K562 (cell line): Measurements from ENCODE around the gene CXCR6. TPM values are rescaled to one million over a fixed set of nuclear protein-coding genes. Genes with fewer than 3 reads are reported as not detected.

Source experiments
- ATAC-seq: fragments of 200-7000 bp; cut with Tn5 transposase; 3 replicates; pipeline ENCODE4 v1.9.1; 2020; ENCODE audit warnings: moderate library complexity
- BruUV-seq: library from RNA; stranded (reverse); fragments of 400-500 nt; replicated peaks from 2 replicates; lab custom pipeline; 2021; lab: Mats Ljungman, UMichigan
- CTCF ChIA-PET: fragments of 300-600 bp; formaldehyde crosslinking; extraction: SDS; loops from one replicate; lab custom pipeline; 2021; ENCODE audit warnings: low intra/inter-chr PET ratio; lab: Yijun Ruan, JAX
- POLR2A ChIA-PET: fragments of 300-600, 350-650 bp; sonication (Branson Sonifier 250); formaldehyde crosslinking; extraction: SDS; loops from one replicate; lab custom pipeline; 2021; ENCODE audit warnings: antibody characterized with exemption, inconsistent platforms; lab: Yijun Ruan, JAX
- DNase-seq, 4 experiments: peaks; one replicate each; pipeline versions ENCODE4 v3.0.0 to v3.0.0-alpha.2; 2011 to 2018; ENCODE audit warnings: low spot score in 3 of 4, mixed read lengths in 3 of 4; ENCODE audit errors: extremely low read depth in 1 of 4
- FAIRE-seq: peaks from 2 replicates; lab custom pipeline; 2011; peaks lifted over from hg19 to GRCh38; lab: Jason Lieb, UNC
- H2AFZ ChIP-seq: 2 replicates; pipeline ENCODE4 v1.6.0; 2011; ENCODE audit warnings: low read depth, low read length, control low read depth, inconsistent platforms
- H3K27ac ChIP-seq: fragments of 200-600 bp; 3 replicates; pipeline ENCODE4 v1.8.0; 2011; ENCODE audit warnings: low read depth, mild to moderate bottlenecking, control low read depth, inconsistent platforms, low read length, moderate library complexity, mixed read lengths; ENCODE audit errors: extremely low read depth
- H3K27me3 ChIP-seq, 2 experiments: fragments of 300-600 bp in 1 of 2; 2 replicates in 1 of 2; 3 replicates in 1 of 2; pipeline versions ENCODE4 v1.6.0 to v1.8.0; 2011; ENCODE audit warnings: inconsistent platforms in 2 of 2, low read length in 2 of 2, mild to moderate bottlenecking in 1 of 2, mixed read lengths in 1 of 2, moderate library complexity in 1 of 2; ENCODE audit not compliant: control insufficient read depth in 2 of 2, insufficient read depth in 2 of 2
- H3K36me3 ChIP-seq: fragments of 300-600 bp; 3 replicates; pipeline ENCODE4 v1.8.0; 2011; ENCODE audit warnings: mild to moderate bottlenecking, low read length, inconsistent platforms; ENCODE audit not compliant: control insufficient read depth, insufficient read depth
- H3K4me1 ChIP-seq, 2 experiments: fragments of 200-600 bp in 1 of 2; replicated peaks in 1 of 2; 2 replicates in 1 of 2; 3 replicates in 1 of 2; pipeline versions ENCODE4 v1.5.1 to v1.8.0; 2011; ENCODE audit warnings: inconsistent platforms in 2 of 2, low read length in 2 of 2, mild to moderate bottlenecking in 1 of 2, mixed read lengths in 1 of 2, moderate library complexity in 1 of 2; ENCODE audit not compliant: control insufficient read depth in 2 of 2, insufficient read depth in 2 of 2
- H3K4me2 ChIP-seq: 2 replicates; pipeline ENCODE4 v1.6.1; 2011; ENCODE audit warnings: low read length, control low read depth, inconsistent platforms, mixed read lengths; ENCODE audit not compliant: insufficient read depth
- H3K4me3 ChIP-seq: fragments of 200-600 bp; sonication (generic), shearing (Covaris generic); 2 replicates; pipeline ENCODE4 v1.5.1; 2016; ENCODE audit warnings: control low read depth, inconsistent platforms
- H3K79me2 ChIP-seq: fragments of 200-600 bp; 3 replicates; pipeline ENCODE4 v1.8.0; 2011; ENCODE audit warnings: low read length, inconsistent platforms; ENCODE audit not compliant: control insufficient read depth, insufficient read depth
- H3K9ac ChIP-seq, 2 experiments: 2 replicates each; pipeline versions ENCODE4 v1.6.0 to v1.6.1; 2011; ENCODE audit warnings: low read depth in 2 of 2, low read length in 2 of 2, control low read depth in 1 of 2, inconsistent platforms in 1 of 2, mild to moderate bottlenecking in 1 of 2, mixed read lengths in 1 of 2; ENCODE audit not compliant: insufficient read depth in 1 of 2
- H3K9me1 ChIP-seq: one replicate; pipeline ENCODE4 v1.6.0; 2011; ENCODE audit warnings: inconsistent platforms, mild to moderate bottlenecking, low read length, moderate library complexity; ENCODE audit not compliant: control insufficient read depth, insufficient read depth
- H3K9me3 ChIP-seq: replicated peaks from 2 replicates; pipeline ENCODE4 v1.5.1; 2011; ENCODE audit warnings: low read depth, low read length, inconsistent platforms; ENCODE audit not compliant: control insufficient read depth, insufficient read depth
- H4K20me1 ChIP-seq: replicated peaks from 2 replicates; pipeline ENCODE4 v1.6.1; 2011; ENCODE audit warnings: low read length, inconsistent platforms, mixed read lengths; ENCODE audit not compliant: control insufficient read depth, insufficient read depth
- E4F1 ChIP-seq: fragments of 250-450 bp; sonication (Bioruptor Pico); IDR thresholded peaks from 2 replicates; pipeline ENCODE4 v1.5.0; 2021; ENCODE audit warnings: mild to moderate bottlenecking, borderline replicate concordance
- ETV6 ChIP-seq, 3 experiments: fragments of 150-350 bp in 1 of 3; sonication (generic) in 1 of 3; formaldehyde crosslinking in 1 of 3; IDR thresholded peaks; 2 replicates each; pipeline versions ENCODE4 v1.6.1 to v1.8.0; 2014 to 2022; ENCODE audit warnings: borderline replicate concordance in 2 of 3, low read depth in 2 of 3, antibody characterized with exemption in 1 of 3, low read length in 1 of 3, mild to moderate bottlenecking in 1 of 3, missing genetic modification reagents in 1 of 3
- HNRNPLL ChIP-seq: fragments of 200-400 bp; formaldehyde crosslinking; IDR thresholded peaks from 2 replicates; pipeline ENCODE4 v1.6.1; 2017; ENCODE audit warnings: low read length, low read depth, mild to moderate bottlenecking; ENCODE audit not compliant: poor library complexity, severe bottlenecking
- KLF6 ChIP-seq: fragments of 250-450 bp; sonication (Bioruptor Pico); IDR thresholded peaks from 2 replicates; pipeline ENCODE4 v1.4.0; 2020; ENCODE audit warnings: mild to moderate bottlenecking, moderate library complexity, borderline replicate concordance
- NEUROD1 ChIP-seq: fragments of 150-350 bp; IDR thresholded peaks from 2 replicates; pipeline ENCODE4 v1.6.1; 2014; ENCODE audit warnings: borderline replicate concordance, low read length, low read depth; ENCODE audit not compliant: partially characterized antibody
- RBFOX2 ChIP-seq: fragments of 200-400 bp; formaldehyde crosslinking; IDR thresholded peaks from 2 replicates; pipeline ENCODE4 v1.6.1; 2017; ENCODE audit warnings: low read depth, mild to moderate bottlenecking, low read length, moderate library complexity
- RHOXF2B ChIP-seq: fragments of 250-450 bp; sonication (Bioruptor Pico); conservative IDR thresholded peaks from 2 replicates; pipeline ENCODE4 v1.5.1; 2021
- ZNF23 ChIP-seq: fragments of 250-450 bp; sonication (Bioruptor Pico); IDR thresholded peaks from 2 replicates; pipeline ENCODE4 v1.4.0; 2020; ENCODE audit warnings: mild to moderate bottlenecking
- ZNF263 ChIP-seq: sonication (generic); formaldehyde crosslinking; IDR thresholded peaks from 2 replicates; pipeline ENCODE4 v1.8.0; 2022; ENCODE audit warnings: mild to moderate bottlenecking, missing genetic modification reagents, borderline replicate concordance
- ZNF583 ChIP-seq: fragments of 250-450 bp; sonication (Bioruptor Pico); IDR thresholded peaks from 2 replicates; pipeline ENCODE4 v1.4.0; 2020
- WGBS: fragments of 100-300 bp; shearing (Covaris generic); methylation state at CpG from one replicate; pipeline ENCODE4 v1.1.6; 2016; ENCODE audit warnings: low coverage, mixed read lengths; ENCODE audit not compliant: insufficient coverage; ENCODE audit errors: missing lambda C conversion rate; 5-methylcytosine and 5-hydroxymethylcytosine counted together
- in situ Hi-C: fragments of 300-500 bp; cut with MboI; formaldehyde crosslinking; loops from 4 replicates; pipeline ENCODE4 v1.15.0; 2018; ENCODE audit warnings: inconsistent platforms, mixed read lengths
- intact Hi-C: fragments of 100-400 bp; cut with micrococcal nuclease; formaldehyde crosslinking; loops from 2 replicates; pipeline ENCODE4 v1.14.2; 2022
- polyA plus RNA-seq, 8 experiments: library from polyadenylated mRNA; depleted of rRNA in 4 of 8; stranded (reverse) in 5 of 8; unstranded in 3 of 8; fragments of >200 nt; fragmentation: Nextera tagmentation in 2 of 8; fragmentation: Illumina TruSeq in 1 of 8; extraction: Ambion mirVana in 2 of 8; extraction: Trizol in 1 of 8; gene quantifications; 2 replicates each; pipeline versions ENCODE4 v1.2.1 to v1.2.3, GENCODE V29; 2011 to 2014; ENCODE audit warnings: inconsistent platforms in 1 of 8, missing spikeins in 1 of 8
- total RNA-seq, 7 experiments: library from RNA; depleted of rRNA in 6 of 7; stranded (reverse); fragments of >200 nt in 6 of 7; fragmentation: Illumina TruSeq in 2 of 7; extraction: Trizol in 2 of 7; gene quantifications; 2 replicates each; pipeline versions ENCODE4 v1.2.1 to v1.2.3, GENCODE V29; 2011 to 2021; ENCODE audit warnings: low replicate concordance in 1 of 7
- TF ChIP-seq, protein P1 (sequence below): sonication (generic); formaldehyde crosslinking; IDR thresholded peaks from 2 replicates; pipeline ENCODE4 v1.8.0; 2022; ENCODE audit warnings: mild to moderate bottlenecking, missing genetic modification reagents
- TF ChIP-seq, protein P2 (sequence below): fragments of 450-650 bp; formaldehyde crosslinking; IDR thresholded peaks from 2 replicates; pipeline ENCODE4 v1.4.0; 2020; ENCODE audit warnings: mild to moderate bottlenecking, moderate library complexity

Gene CXCR6
- total and polyA plus RNA-seq, 9 of the 15 experiments (the other 6 are each of a cell fraction or from before 2014, with no cell fraction given): 0.28 TPM; not detected in 8

GRCh38 chr3:45957586-45957985, 14.3 kb downstream of the CXCR6 start:
- CTCF ChIA-PET: no interaction called here
- no peak overlapping the region for H3K4me2 ChIP-seq
- no peaks in the 10 kb centered on the region for H3K4me1 ChIP-seq
- no peak overlapping the region for H2AFZ ChIP-seq
- no peak overlapping the region for H3K9ac ChIP-seq
- FAIRE-seq (no peak), DNase-seq (no peak), ATAC-seq (no peak)
- in situ Hi-C loops (no loop called here), intact Hi-C loops (no loop called here)
- no TSS peak for BruUV-seq
- peaks cover 3% of the 10 kb centered on the region for H3K9me1 ChIP-seq
- no peaks in the 10 kb centered on the region for H3K9me3 ChIP-seq
- POLR2A ChIA-PET: interaction anchor here (0.5 to 1.8 kb wide), 6 partner anchors 8 to 38 kb away, joined by 3 to 7 read pairs (median 4); no protein-coding TSS in a partner anchor
- no peaks in the 10 kb centered on the region for H3K27me3 ChIP-seq
- H4K20me1 ChIP-seq: no peaks in the 10 kb centered on the region
- H3K36me3 ChIP-seq: peaks cover 98% of the 10 kb centered on the region
- H3K79me2 ChIP-seq: no peaks in the 10 kb centered on the region
- H3K4me3 ChIP-seq: no peak overlapping the region
- H3K27ac ChIP-seq: no peak overlapping the region
- WGBS: 91% methylated on average over 5 of the region's 5 CpGs
- TF ChIP-seq, protein P1, sequence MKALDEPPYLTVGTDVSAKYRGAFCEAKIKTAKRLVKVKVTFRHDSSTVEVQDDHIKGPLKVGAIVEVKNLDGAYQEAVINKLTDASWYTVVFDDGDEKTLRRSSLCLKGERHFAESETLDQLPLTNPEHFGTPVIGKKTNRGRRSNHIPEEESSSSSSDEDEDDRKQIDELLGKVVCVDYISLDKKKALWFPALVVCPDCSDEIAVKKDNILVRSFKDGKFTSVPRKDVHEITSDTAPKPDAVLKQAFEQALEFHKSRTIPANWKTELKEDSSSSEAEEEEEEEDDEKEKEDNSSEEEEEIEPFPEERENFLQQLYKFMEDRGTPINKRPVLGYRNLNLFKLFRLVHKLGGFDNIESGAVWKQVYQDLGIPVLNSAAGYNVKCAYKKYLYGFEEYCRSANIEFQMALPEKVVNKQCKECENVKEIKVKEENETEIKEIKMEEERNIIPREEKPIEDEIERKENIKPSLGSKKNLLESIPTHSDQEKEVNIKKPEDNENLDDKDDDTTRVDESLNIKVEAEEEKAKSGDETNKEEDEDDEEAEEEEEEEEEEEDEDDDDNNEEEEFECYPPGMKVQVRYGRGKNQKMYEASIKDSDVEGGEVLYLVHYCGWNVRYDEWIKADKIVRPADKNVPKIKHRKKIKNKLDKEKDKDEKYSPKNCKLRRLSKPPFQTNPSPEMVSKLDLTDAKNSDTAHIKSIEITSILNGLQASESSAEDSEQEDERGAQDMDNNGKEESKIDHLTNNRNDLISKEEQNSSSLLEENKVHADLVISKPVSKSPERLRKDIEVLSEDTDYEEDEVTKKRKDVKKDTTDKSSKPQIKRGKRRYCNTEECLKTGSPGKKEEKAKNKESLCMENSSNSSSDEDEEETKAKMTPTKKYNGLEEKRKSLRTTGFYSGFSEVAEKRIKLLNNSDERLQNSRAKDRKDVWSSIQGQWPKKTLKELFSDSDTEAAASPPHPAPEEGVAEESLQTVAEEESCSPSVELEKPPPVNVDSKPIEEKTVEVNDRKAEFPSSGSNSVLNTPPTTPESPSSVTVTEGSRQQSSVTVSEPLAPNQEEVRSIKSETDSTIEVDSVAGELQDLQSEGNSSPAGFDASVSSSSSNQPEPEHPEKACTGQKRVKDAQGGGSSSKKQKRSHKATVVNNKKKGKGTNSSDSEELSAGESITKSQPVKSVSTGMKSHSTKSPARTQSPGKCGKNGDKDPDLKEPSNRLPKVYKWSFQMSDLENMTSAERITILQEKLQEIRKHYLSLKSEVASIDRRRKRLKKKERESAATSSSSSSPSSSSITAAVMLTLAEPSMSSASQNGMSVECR (CRISPR knock-in tag): no peak
- no peak for TF ChIP-seq ETV6 (IDR thresholded peaks at IDR 0.05; ENCODE audit: borderline replicate concordance in 1 of 2, low read depth in 2 of 2, low read length in 1 of 2)
- TF ChIP-seq ETV6 (CRISPR knock-in tag; IDR thresholded peaks at IDR 0.05; ENCODE audit: borderline replicate concordance): no peak
- TF ChIP-seq RBFOX2: no peak
- no peak for TF ChIP-seq E4F1 (CRISPR knock-in tag)
- TF ChIP-seq HNRNPLL: no peak
- TF ChIP-seq KLF6 (CRISPR knock-in tag): no peak
- TF ChIP-seq NEUROD1: no peak
- TF ChIP-seq ZNF23: no peak
- TF ChIP-seq ZNF263 (CRISPR knock-in tag): no peak
- no peak for TF ChIP-seq ZNF583 (CRISPR knock-in tag)
- no peak for TF ChIP-seq RHOXF2B (CRISPR knock-in tag)
- TF ChIP-seq, protein P2, sequence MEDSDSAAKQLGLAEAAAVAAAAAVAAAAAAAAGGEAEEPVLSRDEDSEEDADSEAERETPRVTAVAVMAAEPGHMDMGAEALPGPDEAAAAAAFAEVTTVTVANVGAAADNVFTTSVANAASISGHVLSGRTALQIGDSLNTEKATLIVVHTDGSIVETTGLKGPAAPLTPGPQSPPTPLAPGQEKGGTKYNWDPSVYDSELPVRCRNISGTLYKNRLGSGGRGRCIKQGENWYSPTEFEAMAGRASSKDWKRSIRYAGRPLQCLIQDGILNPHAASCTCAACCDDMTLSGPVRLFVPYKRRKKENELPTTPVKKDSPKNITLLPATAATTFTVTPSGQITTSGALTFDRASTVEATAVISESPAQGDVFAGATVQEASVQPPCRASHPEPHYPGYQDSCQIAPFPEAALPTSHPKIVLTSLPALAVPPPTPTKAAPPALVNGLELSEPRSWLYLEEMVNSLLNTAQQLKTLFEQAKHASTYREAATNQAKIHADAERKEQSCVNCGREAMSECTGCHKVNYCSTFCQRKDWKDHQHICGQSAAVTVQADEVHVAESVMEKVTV (CRISPR knock-in tag): no peak
